BLaER1 treated with 17β-estradiol and CSF1 and Interleukin-3, amounts not matched to agents 10 nM and 100 nM (cell line): ENCODE measurements around the gene CLDN6.

Experiments used
- H3K27ac ChIP-seq, 11 experiments: shearing (Covaris generic); formaldehyde crosslinking; 2 replicates each; pipeline ENCODE4 v1.8.1; 2022
- H3K27me3 ChIP-seq, 11 experiments: shearing (Covaris generic); formaldehyde crosslinking; 2 replicates each; pipeline ENCODE4 v1.8.1; 2022
- H3K36me3 ChIP-seq, 11 experiments: shearing (Covaris generic); formaldehyde crosslinking; 2 replicates each; pipeline ENCODE4 v1.8.1; 2022
- H3K4me1 ChIP-seq, 10 experiments: shearing (Covaris generic); formaldehyde crosslinking; 2 replicates each; pipeline ENCODE4 v1.8.1; 2022
- H3K4me2 ChIP-seq, 11 experiments: shearing (Covaris generic); formaldehyde crosslinking; 2 replicates each; pipeline ENCODE4 v1.8.1; 2022
- H3K4me3 ChIP-seq, 10 experiments: shearing (Covaris generic); formaldehyde crosslinking; 2 replicates each; pipeline ENCODE4 v1.8.1; 2022
- H3K9ac ChIP-seq, 11 experiments: shearing (Covaris generic); formaldehyde crosslinking; 2 replicates each; pipeline ENCODE4 v1.8.1; 2022
- H3K9me3 ChIP-seq, 11 experiments: shearing (Covaris generic); formaldehyde crosslinking; replicated peaks in 1 of 11; 2 replicates each; pipeline ENCODE4 v1.8.1; 2022
- H4K20me1 ChIP-seq, 11 experiments: shearing (Covaris generic); formaldehyde crosslinking; 2 replicates each; pipeline ENCODE4 v1.8.1; 2022
- Cebpa-rat ChIP-seq, 11 experiments: shearing (Covaris generic); IDR thresholded peaks; 2 replicates each; pipeline ENCODE4 v1.8.1; 2022

CLDN6 gene

DNA sequence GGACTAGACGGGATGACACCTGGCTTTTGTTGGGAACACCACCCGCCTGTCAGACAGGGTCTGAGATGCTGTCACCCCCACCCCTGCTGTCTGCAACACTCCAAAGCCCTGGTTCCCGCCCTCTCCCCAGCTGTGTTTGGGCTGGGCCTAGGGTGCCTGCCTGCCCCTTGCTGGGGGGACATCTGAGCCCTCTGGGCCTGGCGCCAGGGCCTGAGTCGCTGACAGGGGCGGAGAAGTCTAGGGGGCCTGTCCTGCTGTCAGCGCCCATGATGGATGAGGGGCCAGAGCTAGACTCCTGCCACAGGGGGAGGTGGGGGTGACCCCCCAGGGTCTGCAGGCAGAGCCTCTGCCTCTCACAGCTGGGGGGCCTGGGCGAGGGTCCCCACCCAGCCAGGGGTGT lies 30.1 kb downstream of the CLDN6 start:
- Histone ChIP-seq H3K9ac (peak overlapping the region in 2 of 11 experiments; percentile 13 to 30; a peak in 2 of 22 replicates), H3K27me3 (peaks cover 13 to 41% (median 24%) of the 10 kb centered on the region in 11 experiments; a peak in 20 of 22 replicates), H4K20me1 (peaks cover 0 to 14% (median 0%) of the 10 kb centered on the region in 11 experiments; a peak in 5 of 22 replicates), H3K27ac (no peak overlapping the region), H3K36me3 (no peaks in the 10 kb centered on the region), H3K4me1 (peaks cover 10 to 28% (median 19%) of the 10 kb centered on the region in 10 experiments; a peak in 19 of 20 replicates), H3K4me3 (no peak overlapping the region), H3K9me3 (no peaks in the 10 kb centered on the region), H3K4me2 (no peak overlapping the region)
- TF ChIP-seq Cebpa-rat (IDR thresholded peaks at IDR 0.05): no peak

DNA sequence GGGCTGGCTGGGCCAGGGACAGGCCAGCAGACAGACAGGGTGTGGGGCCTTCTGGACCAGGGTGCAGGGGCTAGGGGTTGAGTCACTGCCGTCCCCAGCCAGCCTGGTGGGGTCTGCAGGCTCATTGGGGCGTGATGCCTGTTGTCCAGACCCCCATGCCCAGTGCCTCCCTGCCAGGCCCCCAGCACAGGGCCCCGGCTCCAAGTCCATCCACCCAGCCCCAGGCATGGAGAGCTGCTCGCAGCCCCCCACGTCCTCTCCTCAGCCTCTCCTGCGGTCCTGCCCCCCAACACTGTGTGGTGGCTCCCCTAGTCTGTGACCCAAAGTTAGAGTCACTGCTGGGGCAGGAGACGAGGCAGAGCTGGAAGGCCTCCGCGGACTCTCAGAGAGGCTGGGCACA lies 30.7 kb downstream of the CLDN6 start:
- no peaks in the 10 kb centered on the region for H3K9me3 ChIP-seq
- H3K27ac ChIP-seq: no peak overlapping the region
- no peak overlapping the region for H3K4me3 ChIP-seq
- peaks cover 13 to 38% (median 24%) of the 10 kb centered on the region in 11 experiments; a peak in 20 of 22 replicates for H3K27me3 ChIP-seq
- no peaks in the 10 kb centered on the region for H3K36me3 ChIP-seq
- TF ChIP-seq Cebpa-rat (IDR thresholded peaks at IDR 0.05): no peak
- H3K9ac ChIP-seq: peak overlapping the region in 3 of 11 experiments; percentile 10 to 19 (median 13); a peak in 2 of 22 replicates
- H3K4me2 ChIP-seq: peak overlapping the region in 4 of 11 experiments; percentile 10 to 37 (median 20); a peak in 3 of 22 replicates
- H4K20me1 ChIP-seq: peaks cover 0 to 14% (median 0%) of the 10 kb centered on the region in 11 experiments; a peak in 5 of 22 replicates
- H3K4me1 ChIP-seq: peaks cover 14 to 33% (median 25%) of the 10 kb centered on the region in 10 experiments; a peak in 19 of 20 replicates

DNA sequence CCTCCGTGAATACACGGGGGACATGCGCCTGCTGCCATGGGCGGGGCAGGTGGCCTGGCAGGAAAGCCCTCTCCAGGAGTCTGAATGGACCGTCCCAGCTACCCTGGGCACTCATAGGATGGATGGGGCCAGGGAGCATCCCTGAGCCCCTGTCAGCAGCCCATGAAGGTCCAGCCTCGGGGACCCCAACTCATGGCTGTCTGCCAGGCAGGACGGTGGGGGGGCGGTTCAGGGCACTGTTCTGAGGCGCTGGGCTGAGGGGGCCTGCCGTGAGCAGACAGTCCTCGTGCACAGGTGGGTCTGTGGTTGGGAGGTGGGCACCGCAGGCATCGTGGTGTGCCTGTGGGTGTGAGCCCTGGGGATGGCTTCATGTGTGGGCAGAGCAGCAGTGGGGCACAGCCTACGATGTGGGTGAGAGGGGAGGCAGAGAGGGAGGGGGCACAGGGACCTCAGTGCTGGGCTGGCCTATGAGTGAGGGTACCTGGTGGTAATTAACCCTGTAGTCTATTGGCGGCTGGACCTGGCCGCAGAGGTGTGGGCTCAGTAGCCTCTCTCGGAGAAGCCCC lies 31.3 kb downstream of the CLDN6 start:
- Histone ChIP-seq H4K20me1 (peaks cover 0 to 14% (median 0%) of the 10 kb centered on the region in 11 experiments; a peak in 5 of 22 replicates), H3K4me2 (peak overlapping the region in 6 of 11 experiments; percentile 10 to 37 (median 21); a peak in 6 of 22 replicates), H3K9me3 (no peaks in the 10 kb centered on the region), H3K36me3 (no peaks in the 10 kb centered on the region), H3K4me3 (no peak overlapping the region), H3K4me1 (peaks cover 15 to 39% (median 30%) of the 10 kb centered on the region in 10 experiments; a peak in 19 of 20 replicates), H3K27me3 (peaks cover 13 to 34% (median 21%) of the 10 kb centered on the region in 11 experiments; a peak in 20 of 22 replicates), H3K27ac (no peak overlapping the region), H3K9ac (peak overlapping the region in 2 of 11 experiments; percentile 19 to 33; a peak in 3 of 22 replicates)
- TF ChIP-seq Cebpa-rat (IDR thresholded peaks at IDR 0.05): no peak

DNA sequence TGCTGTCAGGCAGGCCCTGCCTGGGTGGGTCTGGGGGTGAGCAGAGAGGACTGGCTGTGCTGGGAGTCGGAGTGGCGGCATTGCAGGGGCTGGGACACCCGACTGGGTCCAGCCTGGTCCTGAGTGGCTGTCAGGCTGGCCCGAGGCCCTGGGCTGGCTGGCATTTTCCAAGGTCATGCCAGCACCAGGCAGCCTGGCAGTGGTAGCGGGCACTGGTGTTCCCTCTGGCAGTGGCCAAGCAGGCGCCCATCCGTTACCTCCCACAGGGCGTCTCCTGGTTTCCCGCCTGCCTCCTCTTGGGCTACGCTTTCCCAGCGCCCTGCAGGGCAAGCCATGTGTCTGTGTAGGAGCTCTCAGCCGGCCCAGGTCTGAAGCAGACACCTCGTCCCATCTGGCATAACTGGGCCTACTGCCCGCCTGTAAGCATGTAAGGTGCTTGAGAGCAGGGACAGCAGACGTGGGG lies 32.1 kb downstream of the CLDN6 start:
- peaks cover 0 to 7% (median 0%) of the 10 kb centered on the region in 11 experiments; a peak in 5 of 22 replicates for H4K20me1 ChIP-seq
- H3K27me3 ChIP-seq: peaks cover 13 to 26% (median 14%) of the 10 kb centered on the region in 11 experiments; a peak in 20 of 22 replicates
- H3K4me3 ChIP-seq: no peak overlapping the region
- H3K36me3 ChIP-seq: no peaks in the 10 kb centered on the region
- TF ChIP-seq Cebpa-rat (IDR thresholded peaks at IDR 0.05): no peak
- no peak overlapping the region for H3K27ac ChIP-seq
- peaks cover 21 to 47% (median 38%) of the 10 kb centered on the region in 10 experiments for H3K4me1 ChIP-seq
- H3K9me3 ChIP-seq: no peaks in the 10 kb centered on the region
- peak overlapping the region in 3 of 11 experiments; percentile 1 to 33 (median 19); a peak in 3 of 22 replicates for H3K9ac ChIP-seq
- H3K4me2 ChIP-seq: peak overlapping the region in 1 of 11 experiments; percentile 21; a peak in 1 of 22 replicates

DNA sequence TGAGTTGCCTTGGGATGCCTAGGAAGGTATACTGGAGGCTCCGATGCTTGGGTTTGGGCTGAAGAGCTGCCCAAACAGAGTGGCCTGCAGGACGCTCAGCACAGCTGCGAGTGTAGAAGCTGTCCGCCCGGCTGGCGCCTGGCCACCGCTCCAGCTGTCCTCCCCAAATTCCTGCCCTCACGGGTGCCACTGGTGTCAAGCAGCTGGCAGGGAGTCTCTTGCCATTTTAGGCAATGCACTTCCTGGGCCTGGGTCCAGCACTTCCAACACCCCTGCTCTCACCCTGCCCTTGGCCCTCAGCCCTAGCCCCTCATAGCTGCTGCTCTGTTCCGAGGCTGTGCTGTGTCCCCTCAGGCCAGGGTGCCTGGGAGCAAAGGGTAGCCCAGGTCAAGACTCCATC lies 32.5 kb downstream of the CLDN6 start:
- Histone ChIP-seq H3K27me3 (peaks cover 8 to 22% (median 9%) of the 10 kb centered on the region in 11 experiments; a peak in 20 of 22 replicates), H3K4me1 (peaks cover 23 to 51% (median 41%) of the 10 kb centered on the region in 10 experiments), H3K4me2 (no peak overlapping the region), H3K36me3 (no peaks in the 10 kb centered on the region), H3K9me3 (no peaks in the 10 kb centered on the region), H3K4me3 (no peak overlapping the region), H3K9ac (peak overlapping the region in 1 of 11 experiments; percentile 1; a peak in 1 of 22 replicates), H3K27ac (no peak overlapping the region), H4K20me1 (peaks cover 0 to 3% (median 0%) of the 10 kb centered on the region in 11 experiments; a peak in 5 of 22 replicates)
- no peak for TF ChIP-seq Cebpa-rat (IDR thresholded peaks at IDR 0.05)

DNA sequence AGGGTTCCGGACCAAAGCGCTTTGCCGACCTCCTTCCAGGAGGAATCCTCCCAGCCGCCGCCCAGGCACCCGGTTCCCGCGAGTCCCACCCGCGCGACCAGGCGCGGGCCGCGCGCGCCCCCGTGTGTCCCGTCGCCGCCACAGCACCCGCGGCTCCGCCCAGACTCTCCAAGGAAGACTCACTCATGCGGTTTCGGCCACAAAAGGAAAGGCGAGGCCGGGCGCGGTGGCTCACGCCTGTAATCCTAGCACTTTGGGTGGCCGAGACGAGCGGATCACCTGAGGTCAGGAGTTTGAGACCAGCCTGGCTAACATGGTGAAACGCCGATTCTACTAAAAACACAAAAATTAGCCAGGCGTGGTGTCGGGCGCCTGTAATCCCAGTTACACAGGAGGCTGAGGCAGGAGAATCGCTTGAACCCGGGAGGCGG lies 34.3 kb downstream of the CLDN6 start:
- no peak for TF ChIP-seq Cebpa-rat (IDR thresholded peaks at IDR 0.05)
- Histone ChIP-seq H3K4me3 (peak overlapping the region in 9 of 10 experiments; percentile 29 to 55 (median 43); a peak in 12 of 20 replicates), H3K27me3 (peaks cover 0 to 4% (median 0%) of the 10 kb centered on the region in 11 experiments; a peak in 1 of 22 replicates), H3K4me2 (peak overlapping the region; percentile 75 to 99 (median 87)), H3K4me1 (peaks cover 30 to 63% (median 52%) of the 10 kb centered on the region in 10 experiments), H3K27ac (peak overlapping the region in 1 of 11 experiments; percentile 16; a peak in 1 of 22 replicates), H3K9me3 (no peaks in the 10 kb centered on the region), H3K36me3 (peaks cover 0 to 3% (median 0%) of the 10 kb centered on the region in 11 experiments; a peak in 2 of 22 replicates), H3K9ac (peak overlapping the region; percentile 39 to 60 (median 54); a peak in 17 of 22 replicates), H4K20me1 (peaks cover 0 to 8% (median 0%) of the 10 kb centered on the region in 11 experiments; a peak in 6 of 22 replicates)

DNA sequence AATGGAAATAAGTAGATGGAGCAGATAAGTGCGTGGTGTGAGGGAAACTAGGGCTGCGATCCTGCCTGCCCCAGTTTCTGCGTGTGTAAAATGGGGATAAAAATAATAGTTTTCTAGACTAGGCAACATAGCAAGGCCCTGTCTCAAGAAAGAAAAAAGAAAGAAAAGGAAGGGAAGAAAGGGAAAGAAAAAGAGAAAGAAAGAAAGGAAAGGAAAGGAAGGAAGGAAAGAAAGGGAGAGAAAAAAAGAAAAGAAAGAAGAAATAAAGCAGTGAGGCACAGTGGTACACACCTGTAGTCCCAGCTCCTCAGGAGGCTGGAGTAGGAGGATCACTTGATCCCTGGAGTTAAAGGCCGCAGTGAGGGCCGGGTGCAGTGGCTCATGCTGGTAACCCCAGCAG lies 35.6 kb downstream of the CLDN6 start:
- Histone ChIP-seq H3K4me3 (no peak overlapping the region), H3K9me3 (no peaks in the 10 kb centered on the region), H3K27ac (no peak overlapping the region), H3K9ac (0 out of 22 replicates have a peak overlapping the region, but pooled peaks of 2 of the 11 experiments have one; percentile 29 to 35), H3K4me1 (peaks cover 30 to 74% (median 66%) of the 10 kb centered on the region in 10 experiments), H3K27me3 (0 out of 22 replicates have a peak, but pooled peaks cover 0 to 3% (median 0%) of the 10 kb centered on the region in 11 experiments), H4K20me1 (peaks cover 0 to 16% (median 10%) of the 10 kb centered on the region in 11 experiments; a peak in 14 of 22 replicates), H3K4me2 (peak overlapping the region in 10 of 11 experiments; percentile 75 to 99 (median 88); a peak in 17 of 22 replicates), H3K36me3 (peaks cover 0 to 14% (median 8%) of the 10 kb centered on the region in 11 experiments; a peak in 9 of 22 replicates)
- TF ChIP-seq Cebpa-rat (IDR thresholded peaks at IDR 0.05): no peak

DNA sequence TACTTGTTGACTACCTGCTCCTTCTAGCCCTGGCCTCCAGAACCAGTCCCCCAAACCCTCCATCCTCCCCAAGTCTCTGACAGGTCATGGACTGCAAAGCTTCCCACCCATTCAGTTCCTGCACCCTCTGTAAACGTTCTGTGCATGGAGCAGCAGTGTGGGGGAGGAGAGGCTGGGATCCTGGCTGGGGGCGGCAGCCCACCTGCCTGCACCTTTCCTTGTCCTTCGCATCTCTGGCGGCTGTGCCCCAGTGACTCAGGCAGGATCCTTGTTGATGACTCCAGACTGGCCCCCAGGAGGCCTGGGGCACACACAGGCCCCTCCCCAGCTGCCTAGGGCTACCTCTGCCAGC lies 36.1 kb downstream of the CLDN6 start:
- H4K20me1 ChIP-seq: peaks cover 0 to 19% (median 14%) of the 10 kb centered on the region in 11 experiments; a peak in 16 of 22 replicates
- H3K9ac ChIP-seq: peak overlapping the region in 5 of 11 experiments; percentile 22 to 95 (median 91); a peak in 8 of 22 replicates
- no peak for TF ChIP-seq Cebpa-rat (IDR thresholded peaks at IDR 0.05)
- no peak overlapping the region for H3K4me3 ChIP-seq
- peaks cover 30 to 74% (median 71%) of the 10 kb centered on the region in 10 experiments for H3K4me1 ChIP-seq
- H3K36me3 ChIP-seq: peaks cover 0 to 19% (median 14%) of the 10 kb centered on the region in 11 experiments; a peak in 10 of 22 replicates
- no peak overlapping the region; a peak in 1 of 22 replicates for H3K27ac ChIP-seq
- peak overlapping the region in 10 of 11 experiments; percentile 89 to 99 (median 96); a peak in 17 of 22 replicates for H3K4me2 ChIP-seq
- no peaks in the 10 kb centered on the region for H3K9me3 ChIP-seq
- 0 out of 22 replicates have a peak, but pooled peaks cover 0 to 3% (median 0%) of the 10 kb centered on the region in 11 experiments for H3K27me3 ChIP-seq
